ENCODE results near the gene RNF175. TPM values are rescaled to one million over a fixed set of nuclear protein-coding genes. Genes with fewer than 3 reads are reported as not detected.
A peak's percentile ranks its signal among the peaks of the same experiment; 100 is the strongest.

Gene RNF175
- 1.00 TPM for total RNA-seq
- long read RNA-seq, partial matches to known transcripts = 0 of 1 reads
- long read RNA-seq, other reads (novel, unspliced or antisense) = 0 of 1 reads

DNA sequence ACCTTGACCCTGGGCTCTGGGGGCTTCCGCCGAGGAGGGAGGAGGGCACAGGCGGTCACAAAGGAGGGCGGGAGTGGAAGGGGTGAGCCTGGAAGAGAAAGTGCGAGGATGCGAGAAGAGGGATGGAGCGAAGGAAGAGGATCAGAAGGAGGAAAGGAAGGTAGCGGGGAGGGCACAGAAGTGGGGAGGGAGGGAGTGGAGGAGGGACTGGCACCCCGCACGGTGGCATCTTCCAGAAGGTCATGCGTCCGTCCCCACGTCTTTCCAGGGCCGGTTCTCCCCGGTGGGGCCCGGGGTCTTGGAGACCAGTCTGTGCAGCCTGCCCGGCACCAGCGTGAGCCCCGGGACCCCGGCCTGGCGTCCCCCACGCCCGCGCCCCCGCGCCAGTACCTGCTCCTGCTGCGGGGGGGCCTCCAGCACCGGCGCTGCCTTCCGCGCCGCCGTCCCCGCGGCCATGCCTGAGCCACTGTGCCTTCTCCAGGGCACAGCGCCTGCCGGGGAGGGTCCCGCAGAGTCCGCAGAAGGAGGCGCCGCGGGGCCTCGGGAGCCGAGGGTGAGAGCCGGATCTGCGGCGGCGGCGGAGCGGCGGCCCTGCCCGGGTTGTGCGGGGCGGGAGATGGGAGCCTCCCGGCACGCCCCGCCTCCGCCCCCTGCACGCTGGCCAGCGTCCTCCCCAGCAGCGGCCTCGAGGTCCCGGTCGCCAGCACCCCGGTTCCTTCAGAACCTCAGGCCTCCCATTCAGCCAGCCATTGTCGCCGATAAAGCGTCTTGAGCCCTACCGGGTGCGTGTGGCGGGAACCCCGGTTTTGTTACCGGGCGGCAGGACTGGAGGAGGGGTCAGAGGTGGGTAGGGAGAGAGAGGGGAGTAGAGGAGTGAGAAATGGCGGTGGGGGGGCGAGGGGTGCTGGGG is at the start of gene RNF175:
Gene RNF175, minus strand, starts transcription at position 618 of the 910 bp plus-strand sequence. Its CDS starts 162 bp downstream, at position 456.
- intact Hi-C loops (cut with DNase I) = loop anchor here (10.0 kb wide), 1 partner anchor 325 kb away; no protein-coding TSS in a partner anchor
- DNase-seq (ENCODE audit: low spot score) = no peak

DNA sequence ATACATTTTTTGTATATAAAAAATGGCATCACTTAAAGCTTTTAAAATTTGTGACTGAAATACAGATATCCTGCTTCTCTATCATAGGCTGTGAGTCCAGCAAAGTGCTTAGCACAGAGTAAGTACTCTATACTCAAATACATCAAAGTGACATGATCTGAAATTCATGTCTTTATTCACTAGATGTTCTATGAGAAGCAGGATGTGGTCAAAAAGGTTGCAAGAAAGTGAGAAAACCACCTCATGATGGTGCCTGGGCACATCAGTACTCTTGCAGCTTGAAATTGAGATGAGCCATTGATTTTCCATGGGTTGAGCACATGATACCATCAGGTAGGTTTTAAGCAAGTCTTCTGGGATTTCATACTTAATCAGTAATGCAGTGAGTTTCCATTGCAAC is 49.5 kb upstream of the RNF175 start:
- intact Hi-C loops (cut with DNase I) = no loop called here
- no peak for DNase-seq (ENCODE audit: low spot score)

DNA sequence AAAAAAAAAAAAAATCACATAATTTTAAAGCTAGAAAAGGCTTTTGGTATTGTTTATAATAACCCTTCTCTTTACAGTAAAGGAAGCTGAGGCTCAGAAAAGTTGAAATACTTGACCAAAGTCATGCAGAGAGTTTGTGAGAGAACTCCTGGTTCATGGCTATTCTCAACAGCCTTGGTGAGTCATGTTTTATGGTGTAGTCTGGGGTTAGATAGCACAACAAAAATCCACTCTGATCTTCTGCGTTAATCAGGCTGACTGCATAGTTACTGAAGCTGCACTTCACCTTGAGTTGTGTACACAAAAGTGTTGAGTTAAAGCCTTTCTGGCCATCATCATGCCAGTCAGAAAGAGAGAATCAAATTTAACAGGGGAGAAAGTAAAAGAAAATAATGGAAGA is 48.4 kb upstream of the RNF175 start:
- no peak for DNase-seq (ENCODE audit: low spot score)
- intact Hi-C loops (cut with DNase I) = no loop called here

DNA sequence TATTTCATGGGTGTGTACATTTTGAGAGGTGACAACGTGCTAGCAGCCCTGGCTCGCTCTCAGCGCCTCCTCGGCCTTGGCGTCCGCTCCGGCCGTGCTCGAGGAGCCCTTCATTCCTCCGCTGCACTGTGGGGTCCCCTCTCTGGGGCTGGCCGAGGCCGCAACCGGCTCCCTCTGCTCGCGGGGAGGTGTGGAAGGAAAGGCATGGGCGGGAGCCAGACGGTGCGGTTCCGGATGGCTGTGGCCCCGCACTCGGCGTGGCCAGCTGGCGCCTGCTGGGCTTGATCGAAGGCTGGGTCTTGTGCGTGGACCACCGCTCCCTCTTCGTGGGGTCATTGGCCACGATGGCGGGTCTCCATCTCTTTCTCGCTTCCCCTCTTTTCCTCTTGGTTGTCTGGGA is 46.2 kb upstream of the RNF175 start:
- intact Hi-C loops (cut with DNase I) = no loop called here
- no peak for DNase-seq (ENCODE audit: low spot score)

DNA sequence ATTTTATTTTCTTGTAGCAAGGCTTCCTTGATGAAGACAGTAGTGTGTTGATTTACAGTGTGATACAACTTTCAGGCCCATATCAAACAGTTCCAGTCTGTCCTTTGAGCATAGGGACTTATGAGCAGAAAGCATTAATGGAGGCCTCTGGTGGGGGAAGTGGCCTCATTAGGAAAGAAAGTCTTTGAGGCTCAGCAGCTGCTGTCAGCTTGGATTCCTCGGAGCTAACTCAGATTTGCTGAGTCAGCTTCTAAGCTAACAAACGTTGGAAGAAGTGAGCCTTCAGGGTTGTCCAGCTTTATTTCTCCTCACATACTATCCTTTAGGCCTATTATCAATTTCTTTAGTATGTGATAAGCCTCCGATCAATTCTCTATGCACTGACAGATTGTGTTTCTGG is 44.9 kb upstream of the RNF175 start:
- DNase-seq (ENCODE audit: low spot score) = no peak
- intact Hi-C loops (cut with DNase I) = no loop called here

DNA sequence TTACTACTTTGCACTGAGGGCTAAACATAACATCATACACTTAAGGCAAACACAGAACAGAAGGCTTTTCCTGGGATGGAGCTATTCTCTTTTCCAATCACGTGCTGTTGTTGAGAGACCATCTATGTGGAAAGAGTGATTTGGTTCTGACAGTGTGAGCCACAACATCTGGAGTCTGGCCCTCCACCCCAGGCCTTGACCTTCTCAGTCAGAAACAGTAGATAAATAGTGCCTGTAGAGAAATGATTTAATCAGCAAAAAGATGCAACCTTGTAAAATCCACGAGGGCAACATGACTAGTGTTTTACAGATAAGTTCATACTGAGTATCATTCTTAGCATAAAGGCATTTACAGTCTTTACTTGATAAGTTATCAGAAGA is 39.9 kb upstream of the RNF175 start:
- intact Hi-C loops (cut with DNase I) = loop anchor here (10.0 kb wide), 1 partner anchor 205 kb away; no protein-coding TSS in a partner anchor
- no peak for DNase-seq (ENCODE audit: low spot score)

DNA sequence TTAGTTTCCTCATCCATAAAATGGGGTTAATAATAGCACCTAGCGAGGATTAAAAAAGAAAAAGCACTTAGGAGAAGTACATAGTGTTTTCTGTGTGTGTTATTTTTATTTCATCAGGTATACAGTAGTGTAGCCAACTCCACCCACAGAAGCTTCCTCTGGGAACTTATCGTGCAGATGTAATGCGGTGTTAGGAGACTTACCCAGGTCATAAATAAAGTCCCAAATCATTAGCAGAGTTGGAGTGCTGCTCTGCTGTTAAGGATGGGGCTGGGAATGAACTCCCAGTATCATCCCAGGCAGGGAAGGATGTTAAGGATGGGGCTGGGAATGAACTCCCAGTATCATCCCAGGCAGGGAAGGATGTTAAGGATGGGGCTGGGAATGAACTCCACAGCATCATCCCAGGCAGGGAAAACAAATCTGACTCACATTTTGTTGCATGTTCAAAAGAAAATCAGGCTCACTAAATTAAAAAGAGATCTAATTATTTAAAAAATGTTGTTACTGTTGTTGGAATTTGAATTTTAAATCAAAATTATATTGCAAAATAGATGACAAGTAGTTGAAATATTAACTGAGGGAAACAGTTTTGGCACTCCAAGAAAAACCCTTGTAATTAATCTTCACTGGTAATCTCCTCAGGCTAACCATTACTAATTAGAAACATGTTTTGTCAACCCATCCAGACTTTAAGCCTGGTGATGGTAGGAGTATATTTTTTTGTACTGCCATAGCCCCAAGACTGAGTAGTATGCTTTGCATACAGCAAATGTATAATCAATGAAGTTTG is 39.3 kb upstream of the RNF175 start:
- DNase-seq (ENCODE audit: low spot score) = no peak
- intact Hi-C loops (cut with DNase I) = loop anchor here (10.0 kb wide), 1 partner anchor 206 kb away; no protein-coding TSS in a partner anchor

DNA sequence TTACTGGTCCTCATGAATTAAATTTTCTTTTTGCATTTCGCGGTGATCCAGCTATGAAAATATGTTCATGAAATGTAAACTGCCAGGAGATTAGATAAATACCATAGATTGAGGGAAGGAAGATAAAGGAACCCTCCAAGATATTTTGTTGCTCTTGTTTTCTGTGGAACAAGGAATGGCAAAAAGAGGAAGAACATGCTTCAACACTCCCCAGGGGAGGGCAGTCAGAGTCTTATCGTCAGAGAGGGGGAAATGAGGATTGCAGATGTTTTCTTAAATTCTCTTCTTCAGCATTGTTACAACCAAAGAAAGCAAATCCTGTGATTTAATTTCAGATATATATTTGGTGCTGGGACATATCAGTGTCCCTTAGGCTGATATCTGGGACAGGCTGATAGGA is 38.6 kb upstream of the RNF175 start:
- DNase-seq (ENCODE audit: low spot score) = no peak
- intact Hi-C loops (cut with DNase I) = loop anchor here (10.0 kb wide), 1 partner anchor 206 kb away; no protein-coding TSS in a partner anchor

DNA sequence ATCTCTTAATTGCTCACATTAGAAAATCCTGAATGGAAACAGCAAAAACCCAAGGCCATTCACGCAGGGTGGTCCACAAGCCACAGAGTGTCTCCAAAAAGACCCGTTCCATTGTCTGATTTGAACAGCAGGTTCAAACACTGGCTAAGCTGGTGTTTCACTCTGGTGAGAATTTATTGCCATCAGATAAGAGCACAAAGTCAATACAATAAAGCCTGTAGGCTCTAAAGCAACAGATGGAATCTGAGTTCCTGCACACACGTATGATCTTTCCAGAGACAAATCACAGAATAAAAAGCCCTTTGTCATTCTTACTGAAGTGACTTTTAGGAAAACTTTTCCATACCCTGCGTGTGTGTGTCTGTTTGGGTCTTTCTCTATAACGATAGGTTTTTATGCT is 34.2 kb upstream of the RNF175 start:
- no peak for DNase-seq (ENCODE audit: low spot score)
- intact Hi-C loops (cut with DNase I) = loop anchor here (10.0 kb wide), 1 partner anchor 211 kb away; no protein-coding TSS in a partner anchor

DNA sequence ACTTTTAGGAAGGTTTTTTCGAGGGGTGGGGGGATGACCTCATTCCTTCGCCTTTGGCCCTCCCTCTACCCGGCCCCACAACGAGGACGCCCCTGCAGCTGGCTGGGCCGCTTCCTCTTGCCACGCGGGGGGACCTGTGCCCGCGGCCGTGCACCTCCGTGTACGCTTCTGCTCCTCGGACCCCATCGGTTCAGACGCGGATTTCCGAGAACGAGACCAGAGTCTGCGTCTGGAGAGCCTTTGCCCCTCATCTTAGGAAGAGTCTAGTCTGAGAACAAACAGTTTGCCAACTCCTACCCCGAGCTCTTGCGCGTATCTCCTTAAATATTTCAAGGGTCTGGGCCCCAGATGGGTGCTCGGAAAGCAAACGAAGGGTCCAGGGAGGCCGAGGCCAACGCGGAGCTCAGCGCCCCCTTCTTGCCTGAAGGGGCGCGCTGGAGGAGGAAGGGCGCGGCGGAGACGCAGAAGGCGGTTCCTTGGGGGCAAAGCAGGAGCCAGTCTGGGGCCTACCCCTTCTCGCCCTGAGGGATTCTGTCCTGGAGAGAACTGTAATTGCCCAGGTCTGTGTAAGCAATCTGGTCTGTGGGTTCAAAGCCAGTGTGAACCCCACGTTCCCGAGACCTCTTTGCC is 32.9 kb upstream of the RNF175 start:
- intact Hi-C loops (cut with DNase I) = loop anchor here (10.0 kb wide), 1 partner anchor 212 kb away; no protein-coding TSS in a partner anchor
- DNase-seq (ENCODE audit: low spot score) = no peak

DNA sequence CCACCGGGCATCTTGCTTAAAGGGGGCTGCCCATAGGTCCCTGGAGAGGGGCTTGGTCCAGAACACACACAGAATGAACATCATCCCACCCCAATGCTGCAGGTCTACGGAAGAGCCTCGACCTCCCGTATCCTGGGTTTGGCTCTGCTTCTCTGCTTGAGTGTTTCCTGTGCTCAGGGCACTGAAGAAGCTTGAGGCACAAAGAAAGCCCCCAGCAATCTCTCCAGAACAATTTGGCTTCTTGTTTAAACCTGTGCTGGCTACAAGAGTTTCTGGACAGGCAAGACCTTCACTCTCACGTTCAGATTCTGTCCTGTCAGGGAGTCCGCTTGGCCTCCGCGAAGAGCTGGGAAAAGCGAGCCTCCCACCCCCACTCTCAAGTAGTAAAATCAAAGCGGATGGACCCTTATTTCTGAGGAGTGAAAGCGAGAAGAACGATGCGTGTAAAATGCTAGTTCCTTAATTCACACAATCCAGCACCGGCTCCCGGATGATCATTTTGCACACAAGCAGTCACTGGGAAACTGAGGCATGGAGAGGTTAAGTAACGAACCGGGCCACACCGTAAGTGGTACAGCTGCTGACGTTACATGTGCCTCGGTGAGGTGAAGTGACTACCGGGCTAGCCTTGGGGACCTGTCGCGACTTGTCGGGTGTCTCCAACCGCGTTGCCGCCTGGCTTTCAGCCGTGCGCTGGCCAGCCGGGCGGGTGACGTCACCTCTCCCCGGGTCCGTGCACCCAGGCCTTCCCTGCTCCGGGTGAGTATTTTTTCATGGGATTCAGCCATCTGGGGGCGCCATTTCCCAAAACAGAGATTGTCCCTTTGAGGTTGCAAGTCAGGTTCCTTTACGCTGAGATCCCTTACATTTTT is 32.2 kb upstream of the RNF175 start:
- peak; percentile 79 for DNase-seq (ENCODE audit: low spot score)
- intact Hi-C loops (cut with DNase I) = loop anchor here (10.0 kb wide), 1 partner anchor 213 kb away; no protein-coding TSS in a partner anchor

DNA sequence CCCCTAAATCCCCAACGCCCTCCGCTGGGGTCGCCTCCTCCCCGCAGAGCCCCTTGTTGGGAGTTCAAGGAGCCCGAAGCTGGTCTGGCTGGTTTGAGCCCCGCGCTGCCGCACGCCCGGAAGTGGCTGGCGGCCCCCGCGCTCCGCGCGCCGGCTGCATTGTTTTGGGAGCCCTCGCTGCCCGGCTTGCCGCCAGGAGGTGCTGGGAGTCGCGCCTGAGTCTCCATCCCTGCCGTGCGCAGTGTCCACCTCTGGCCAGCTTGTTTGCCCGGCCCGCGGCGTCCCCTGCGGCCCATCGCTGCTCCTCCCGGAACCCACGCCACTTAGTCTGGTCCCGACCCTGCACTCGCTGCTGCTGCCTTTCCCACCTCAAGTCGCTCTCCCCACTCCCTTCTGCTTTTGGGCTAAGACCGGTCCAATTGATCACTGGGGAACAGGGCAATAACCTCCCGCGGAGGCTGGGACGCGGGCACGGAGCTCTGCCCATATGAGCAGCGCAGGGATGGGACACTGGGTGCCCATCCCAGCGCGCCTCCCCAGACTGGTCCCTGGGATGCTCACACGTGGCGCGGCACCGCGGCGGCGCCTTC is 31.2 kb upstream of the RNF175 start:
- intact Hi-C loops (cut with DNase I) = loop anchor here (10.0 kb wide), 1 partner anchor 214 kb away; no protein-coding TSS in a partner anchor
- DNase-seq (ENCODE audit: low spot score) = no peak

DNA sequence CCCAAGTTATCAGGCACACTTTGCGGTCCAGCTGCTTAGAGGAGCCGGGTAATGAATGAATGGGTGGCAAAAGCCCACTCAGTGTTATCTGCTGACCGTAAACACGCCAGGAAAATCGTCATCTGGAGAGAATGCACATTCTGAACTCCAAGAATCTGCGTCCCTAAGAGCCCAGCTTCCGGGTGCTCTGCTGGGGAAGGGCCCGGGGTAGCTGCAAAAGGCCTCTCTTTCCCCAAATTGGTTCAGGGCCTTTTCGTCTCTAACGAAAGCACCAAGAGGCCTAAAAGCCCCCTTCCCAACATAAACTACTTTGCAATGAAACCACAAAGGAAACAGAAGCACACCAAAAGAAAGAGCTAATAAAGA is 30.7 kb upstream of the RNF175 start:
- intact Hi-C loops (cut with DNase I) = loop anchor here (10.0 kb wide), 1 partner anchor 214 kb away; no protein-coding TSS in a partner anchor
- DNase-seq (ENCODE audit: low spot score) = no peak

DNA sequence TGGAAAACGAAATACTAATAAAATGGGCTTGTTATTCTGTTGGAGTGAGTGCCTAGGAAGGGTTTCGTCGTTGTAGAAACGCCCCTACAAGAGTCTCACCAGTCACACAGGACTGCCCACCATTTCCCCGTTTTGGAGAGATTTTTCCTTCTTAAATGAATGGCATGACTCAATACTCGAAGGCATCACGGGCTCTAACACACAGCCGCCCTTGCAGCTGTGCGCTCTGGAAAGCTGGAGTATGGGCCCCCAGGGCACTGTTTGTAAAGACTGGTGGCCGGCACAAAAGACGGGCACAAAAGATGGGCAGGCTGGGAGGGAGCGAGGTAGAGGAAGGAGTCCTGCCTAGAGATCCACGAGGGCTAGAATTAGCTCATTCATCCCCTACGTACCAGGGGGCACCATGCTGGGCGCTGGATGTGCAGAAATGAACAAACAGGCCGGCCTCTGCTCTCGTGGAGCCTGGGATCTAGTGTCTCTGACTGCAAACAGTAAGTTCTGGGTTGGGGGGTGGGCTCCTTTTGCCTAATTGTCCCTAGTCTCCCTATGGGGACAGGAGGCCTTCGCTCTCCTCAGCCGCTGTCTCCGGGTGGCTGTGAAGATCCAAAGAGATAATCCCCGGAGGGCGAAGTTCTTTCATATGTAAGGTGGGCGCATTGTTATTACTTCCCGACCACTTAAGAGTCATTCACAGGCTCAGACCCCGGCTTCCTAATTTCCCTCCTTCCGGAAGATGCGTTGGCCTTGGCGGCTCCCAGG is 30.1 kb upstream of the RNF175 start:
- DNase-seq (ENCODE audit: low spot score) = no peak
- intact Hi-C loops (cut with DNase I) = loop anchor here (5.0 to 10.0 kb wide), 2 partner anchors 215 to 522 kb away; no protein-coding TSS in a partner anchor

DNA sequence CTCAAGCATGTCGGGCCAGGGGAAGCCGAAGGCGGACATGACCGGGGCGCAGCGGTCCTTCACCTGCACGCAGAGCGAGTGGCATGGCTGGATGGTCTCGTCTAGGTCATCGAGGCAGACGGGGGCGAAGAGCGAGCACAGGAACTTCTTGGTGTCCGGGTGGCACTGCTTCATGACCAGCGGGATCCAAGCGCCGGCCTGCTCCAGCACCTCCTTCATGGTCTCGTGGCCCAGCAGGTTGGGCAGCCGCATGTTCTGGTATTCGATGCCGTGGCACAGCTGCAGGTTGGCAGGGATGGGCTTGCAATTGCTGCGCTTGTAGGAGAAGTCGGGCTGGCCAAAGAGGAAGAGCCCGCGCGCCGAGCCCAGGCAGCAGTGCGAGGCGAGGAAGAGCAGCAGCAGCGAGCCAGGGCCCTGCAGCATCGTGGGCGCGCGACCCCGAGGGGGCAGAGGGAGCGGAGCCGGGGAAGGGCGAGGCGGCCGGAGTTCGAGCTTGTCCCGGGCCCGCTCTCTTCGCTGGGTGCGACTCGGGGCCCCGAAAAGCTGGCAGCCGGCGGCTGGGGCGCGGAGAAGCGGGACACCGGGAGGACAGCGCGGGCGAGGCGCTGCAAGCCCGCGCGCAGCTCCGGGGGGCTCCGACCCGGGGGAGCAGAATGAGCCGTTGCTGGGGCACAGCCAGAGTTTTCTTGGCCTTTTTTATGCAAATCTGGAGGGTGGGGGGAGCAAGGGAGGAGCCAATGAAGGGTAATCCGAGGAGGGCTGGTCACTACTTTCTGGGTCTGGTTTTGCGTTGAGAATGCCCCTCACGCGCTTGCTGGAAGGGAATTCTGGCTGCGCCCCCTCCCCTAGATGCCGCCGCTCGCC is 28.8 kb upstream of the RNF175 start, which contains the start of gene SFRP2:
Gene SFRP2, minus strand, starts transcription at position 671 of the 864 bp plus-strand sequence. Its CDS starts 248 bp downstream, at position 423.
- intact Hi-C loops (cut with DNase I) = loop anchor here (5.0 kb wide), 1 partner anchor 524 kb away; no protein-coding TSS in a partner anchor
- DNase-seq (ENCODE audit: low spot score) = no peak

DNA sequence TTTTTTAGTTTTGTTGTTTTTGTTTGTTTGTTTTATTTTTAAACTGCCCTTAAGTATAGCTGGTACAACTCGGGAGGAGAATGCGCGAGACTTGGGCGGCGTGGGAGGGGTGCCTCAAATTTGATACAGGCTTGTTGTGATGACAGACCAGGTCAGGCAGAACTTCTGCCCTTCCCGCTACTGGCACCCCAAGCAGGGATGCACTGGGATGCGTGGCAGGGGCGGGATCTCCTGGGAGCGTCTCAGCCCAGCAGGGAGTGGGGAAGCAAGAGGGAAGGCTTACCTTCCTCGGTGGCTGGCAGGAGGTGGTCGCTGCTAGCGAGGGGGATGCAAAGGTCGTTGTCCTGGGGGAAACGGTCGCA is 28.2 kb upstream of the RNF175 start:
- intact Hi-C loops (cut with DNase I) = loop anchor here (5.0 kb wide), 1 partner anchor 524 kb away; no protein-coding TSS in a partner anchor
- no peak for DNase-seq (ENCODE audit: low spot score)
